ENCODE results near the gene TUBGCP2.
A peak's percentile ranks its signal among the peaks of the same experiment; 100 is the strongest.
"Not testable (repeated sequence)": the region's sequence is repeated elsewhere in the genome, so short reads cannot be mapped to it uniquely, and the experiment has no call there.

The TUBGCP2 gene

GRCh38 chr10:133324857-133325260 is 16.2 kb upstream of the TUBGCP2 start:
- DNase-seq (ENCODE audit: low read depth), result no peak

GRCh38 chr10:133324198-133324792 is 15.6 kb upstream of the TUBGCP2 start:
- peak; percentile 58 for DNase-seq (ENCODE audit: low read depth)

GRCh38 chr10:133322064-133322709 is 13.5 kb upstream of the TUBGCP2 start:
- not testable (repeated sequence) for DNase-seq (ENCODE audit: low read depth)

- DNase-seq (ENCODE audit: low read depth), result not testable (repeated sequence)
Measured at GRCh38 chr10:133320852-133321422, 12.3 kb upstream of the TUBGCP2 start.

GRCh38 chr10:133318494-133319127 is 9.9 kb upstream of the TUBGCP2 start:
- DNase-seq (ENCODE audit: low read depth), result peak; percentile 44

- no peak for DNase-seq (ENCODE audit: low read depth)
Measured at GRCh38 chr10:133316732-133317131, 8.1 kb upstream of the TUBGCP2 start.

GRCh38 chr10:133316266-133316665 is 7.6 kb upstream of the TUBGCP2 start:
- DNase-seq (ENCODE audit: low read depth), result no peak

GRCh38 chr10:133315847-133316246 is 7.2 kb upstream of the TUBGCP2 start:
- DNase-seq (ENCODE audit: low read depth), result no peak

GRCh38 chr10:133314911-133315310 is 6.2 kb upstream of the TUBGCP2 start:
- no peak for DNase-seq (ENCODE audit: low read depth)

- no peak for DNase-seq (ENCODE audit: low read depth)
Measured at GRCh38 chr10:133313192-133313591, 4.5 kb upstream of the TUBGCP2 start.

- no peak for DNase-seq (ENCODE audit: low read depth)
Measured at GRCh38 chr10:133312769-133313145, 4.1 kb upstream of the TUBGCP2 start.

GRCh38 chr10:133312016-133312768 is 3.5 kb upstream of the TUBGCP2 start:
- DNase-seq (ENCODE audit: low read depth), result no peak

GRCh38 chr10:133311570-133311969 is 2.9 kb upstream of the TUBGCP2 start:
- no peak for DNase-seq (ENCODE audit: low read depth)

GRCh38 chr10:133310789-133311188 is 2.1 kb upstream of the TUBGCP2 start:
- no peak for DNase-seq (ENCODE audit: low read depth)

- no peak for DNase-seq (ENCODE audit: low read depth)
Measured at GRCh38 chr10:133310399-133310755, 1.7 kb upstream of the TUBGCP2 start.

GRCh38 chr10:133309720-133310398 is 1.2 kb upstream of the TUBGCP2 start:
- no peak for DNase-seq (ENCODE audit: low read depth)

- peak; percentile 83 for DNase-seq (ENCODE audit: low read depth)
Measured at GRCh38 chr10:133309100-133309719, 538 bp upstream of the TUBGCP2 start.

- DNase-seq (ENCODE audit: low read depth), result peak; percentile 67
Measured at GRCh38 chr10:133307776-133308420, 774 bp downstream of the TUBGCP2 start.

GRCh38 chr10:133306941-133307379 is 1.7 kb downstream of the TUBGCP2 start:
- DNase-seq (ENCODE audit: low read depth), result no peak

GRCh38 chr10:133306097-133306476 is 2.6 kb downstream of the TUBGCP2 start:
- DNase-seq (ENCODE audit: low read depth), result no peak

GRCh38 chr10:133303206-133303605 is 5.5 kb downstream of the TUBGCP2 start:
- DNase-seq (ENCODE audit: low read depth), result no peak
